GM19324 (cell line): ENCODE data around the gene TMEM52.
A peak's percentile ranks its signal among the peaks of the same experiment; 100 is the strongest.
"Not testable (repeated sequence)": the region's sequence is repeated elsewhere in the genome, so short reads cannot be mapped to it uniquely, and the experiment has no call there.

ENCODE experiments used
- ATAC-seq: cut with Tn5 transposase; IDR thresholded peaks from one replicate; pipeline ENCODE4 v1.9.1; 2021; ENCODE audit warnings: mild to moderate bottlenecking, moderate library complexity; ENCODE audit not compliant: unreplicated experiment, low FRiP score

Gene TMEM52

DNA sequence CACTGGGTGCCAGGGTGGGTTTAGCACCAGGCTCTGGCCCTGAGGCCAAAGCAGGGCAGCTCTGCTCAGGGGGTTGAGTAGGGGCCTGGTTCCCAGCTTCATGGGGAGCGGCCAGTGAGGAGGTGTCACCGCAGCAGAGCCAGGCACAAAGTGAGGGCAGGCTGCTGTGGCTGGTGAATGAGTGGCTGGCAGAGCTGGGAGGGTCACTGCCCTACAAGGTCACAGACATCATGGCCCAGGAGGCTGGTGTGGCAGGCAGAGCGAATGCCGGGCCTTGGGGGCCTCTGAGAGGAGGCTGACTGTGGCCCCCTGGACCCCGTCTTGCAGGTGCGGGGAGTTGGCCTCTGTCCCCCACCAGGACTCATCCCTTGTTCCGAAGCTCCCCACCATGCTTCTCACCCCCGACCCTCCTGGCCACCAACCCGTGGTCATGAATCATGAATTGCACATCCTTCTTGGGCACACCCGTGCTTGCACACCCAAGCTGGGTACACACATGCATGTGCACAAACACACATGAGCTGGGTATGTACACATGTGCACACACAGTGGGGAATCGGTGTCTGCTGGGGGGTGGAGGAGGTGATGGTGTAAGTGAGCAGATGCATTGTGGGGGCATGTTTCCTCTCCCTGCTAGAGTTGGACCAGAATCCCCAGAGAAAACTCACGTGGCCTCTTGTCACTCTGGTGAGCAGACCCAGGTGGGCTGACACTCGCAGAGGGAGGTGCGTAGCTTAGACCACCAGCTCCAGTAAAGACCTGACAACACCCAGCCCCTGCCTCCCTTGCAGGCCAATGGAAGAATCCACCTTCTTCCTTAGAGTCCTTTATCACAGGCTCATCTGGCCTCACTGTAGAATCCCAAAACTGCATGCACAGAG, 23.4 kb downstream of the TMEM52 start:
- ATAC-seq = no peak

DNA sequence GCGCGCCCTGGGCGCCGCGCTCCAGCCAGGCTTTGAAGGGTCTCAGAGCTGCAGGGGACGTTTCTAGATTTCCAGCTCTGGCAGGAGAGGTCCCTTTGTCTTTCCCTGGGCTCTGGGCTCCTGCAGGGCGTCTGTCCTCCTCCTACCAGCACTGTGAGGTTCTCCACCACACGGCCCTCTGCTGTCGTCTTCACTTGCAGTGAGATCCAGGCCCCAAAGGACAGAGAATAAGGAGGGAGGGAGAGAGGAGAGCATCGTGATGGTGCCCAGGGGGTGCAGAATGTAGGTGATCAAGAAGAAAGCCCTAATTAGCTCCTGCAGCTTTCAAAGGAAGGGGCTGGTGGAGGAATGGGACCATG, 24.0 kb downstream of the TMEM52 start:
- ATAC-seq = no peak

DNA sequence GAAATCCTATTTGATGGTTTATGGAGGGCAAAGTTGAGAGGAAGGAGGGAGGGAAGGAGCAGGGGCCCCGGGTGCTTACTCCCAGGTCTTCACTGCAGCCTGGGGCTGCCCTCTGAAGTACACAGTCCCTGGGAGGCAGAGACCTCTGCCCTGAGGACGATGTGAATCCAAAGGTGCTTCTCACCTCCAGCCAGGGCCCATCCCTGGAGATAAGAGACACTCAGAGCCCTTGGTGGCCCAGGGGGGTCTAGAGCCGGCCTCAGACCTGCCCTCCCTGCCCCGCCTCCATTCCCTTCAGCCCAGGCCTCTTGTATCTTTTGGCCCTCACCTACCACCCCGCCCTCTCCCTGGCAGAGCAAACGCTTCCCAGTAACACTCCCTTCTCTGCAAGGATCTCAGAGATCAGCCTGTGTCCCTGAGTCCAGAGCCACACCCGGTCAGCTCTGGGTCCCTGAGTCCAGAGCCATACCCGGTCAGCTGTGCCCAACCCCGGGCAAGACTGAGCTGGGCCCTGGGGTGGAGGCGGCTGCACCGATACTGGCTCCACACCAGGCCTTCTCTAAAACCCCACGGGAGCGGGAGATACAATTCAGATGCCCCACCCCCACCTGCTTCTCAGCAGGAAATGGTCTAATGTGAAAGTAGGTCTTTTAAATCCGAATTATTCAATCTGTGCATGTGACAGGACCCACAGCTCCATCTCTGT, 24.6 kb downstream of the TMEM52 start:
- ATAC-seq = no peak

DNA sequence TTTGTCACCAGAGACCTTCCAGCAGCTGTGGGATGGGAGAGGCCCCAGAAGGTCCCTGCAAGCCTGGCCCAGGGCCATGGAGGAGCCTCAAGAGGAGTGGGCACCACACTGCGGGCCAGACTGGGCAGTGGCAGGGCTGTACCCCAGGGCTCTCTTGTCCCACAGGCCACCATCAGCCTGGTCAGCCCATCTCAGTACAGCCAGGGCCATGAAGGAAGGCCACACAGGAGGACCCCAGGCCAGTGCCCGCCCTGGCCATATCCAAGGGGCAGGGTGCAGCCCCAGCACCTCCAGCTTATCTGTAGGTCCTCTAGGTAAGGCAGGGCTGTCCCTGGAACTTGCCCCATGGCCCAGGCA, 25.1 kb downstream of the TMEM52 start:
- ATAC-seq = no peak

DNA sequence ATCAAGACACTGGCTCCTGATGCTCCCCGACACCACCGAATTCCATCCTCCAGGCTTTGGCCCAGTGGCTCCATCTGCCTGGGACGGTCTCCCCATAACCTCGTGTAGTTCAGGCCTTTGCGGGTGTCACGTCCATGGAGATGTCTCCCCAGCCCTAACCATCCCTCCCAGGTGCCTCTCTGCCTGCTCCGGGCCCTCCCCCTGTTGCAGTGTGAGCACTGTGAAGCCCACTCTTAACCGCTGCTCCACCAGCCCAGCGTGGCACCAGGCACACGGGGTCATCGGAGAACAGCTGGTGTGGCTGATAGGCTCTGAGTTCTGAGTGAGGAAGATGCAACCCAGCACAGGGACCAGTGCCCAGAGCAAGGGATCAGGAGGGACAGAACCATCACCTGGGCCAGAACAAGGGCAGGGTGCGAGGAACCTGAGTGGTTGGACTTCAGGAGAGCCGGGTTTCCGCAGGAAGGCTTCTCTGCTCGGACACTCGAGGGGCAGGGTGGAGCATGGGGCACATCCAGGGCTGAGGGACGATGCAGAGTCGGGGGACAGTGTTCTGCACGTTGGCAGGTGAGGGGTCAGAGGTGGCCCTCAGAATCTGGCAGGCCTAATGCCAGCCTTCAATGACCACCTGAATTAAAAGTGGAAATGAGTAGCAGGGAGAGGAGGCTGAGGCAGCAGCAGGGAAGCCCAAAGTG, 25.6 kb downstream of the TMEM52 start:
- ATAC-seq = no peak

DNA sequence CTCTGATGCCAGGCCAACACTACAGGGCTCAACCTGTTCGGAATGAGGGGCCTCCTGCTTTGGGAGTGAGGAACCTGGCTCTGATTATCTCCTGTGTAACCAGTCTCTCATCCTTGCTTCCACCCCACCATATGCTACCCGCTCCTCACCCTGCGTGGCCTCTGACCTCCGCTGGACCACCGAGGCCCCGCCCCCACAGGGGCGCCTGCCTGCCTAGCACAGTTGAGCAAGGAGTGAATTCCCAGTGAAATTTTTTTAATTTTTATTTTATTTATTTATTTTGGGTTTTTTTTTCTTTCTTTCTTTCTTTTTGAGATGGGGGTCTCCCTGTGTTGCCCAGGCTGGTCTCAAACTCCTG, 26.3 kb downstream of the TMEM52 start:
- ATAC-seq = no peak

DNA sequence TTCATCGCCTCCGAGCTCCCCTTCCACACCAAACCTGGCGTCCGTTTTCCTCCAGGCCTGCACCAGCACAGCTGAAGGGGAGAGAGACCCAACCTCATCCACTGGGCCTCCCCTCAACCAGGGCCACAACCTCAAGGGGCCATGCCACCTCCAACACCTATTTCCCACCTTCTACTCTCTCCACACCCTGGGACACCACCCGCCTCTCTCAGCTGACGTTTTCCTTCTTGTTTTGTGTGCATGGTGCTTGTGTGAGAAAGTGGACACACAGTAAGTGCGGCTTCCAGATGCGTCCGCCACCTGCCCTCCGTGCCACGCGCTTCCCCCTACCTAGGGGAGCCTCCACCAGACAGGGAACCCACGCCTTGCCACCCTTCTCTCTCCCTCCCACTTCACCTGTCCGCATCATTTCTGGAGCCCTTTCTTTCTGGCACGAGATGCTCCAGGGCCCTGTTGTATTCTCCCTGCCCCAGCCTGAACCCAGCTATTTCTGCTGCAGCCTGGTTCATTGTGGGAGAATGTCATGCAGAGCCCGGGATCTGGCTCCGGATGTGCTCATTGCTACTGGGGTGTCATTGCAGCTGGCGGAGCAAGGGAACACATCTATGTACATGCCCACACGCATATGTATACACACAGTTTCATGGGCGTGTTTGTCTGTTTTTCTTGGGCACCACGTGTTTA, 26.9 kb downstream of the TMEM52 start:
- no peak for ATAC-seq

DNA sequence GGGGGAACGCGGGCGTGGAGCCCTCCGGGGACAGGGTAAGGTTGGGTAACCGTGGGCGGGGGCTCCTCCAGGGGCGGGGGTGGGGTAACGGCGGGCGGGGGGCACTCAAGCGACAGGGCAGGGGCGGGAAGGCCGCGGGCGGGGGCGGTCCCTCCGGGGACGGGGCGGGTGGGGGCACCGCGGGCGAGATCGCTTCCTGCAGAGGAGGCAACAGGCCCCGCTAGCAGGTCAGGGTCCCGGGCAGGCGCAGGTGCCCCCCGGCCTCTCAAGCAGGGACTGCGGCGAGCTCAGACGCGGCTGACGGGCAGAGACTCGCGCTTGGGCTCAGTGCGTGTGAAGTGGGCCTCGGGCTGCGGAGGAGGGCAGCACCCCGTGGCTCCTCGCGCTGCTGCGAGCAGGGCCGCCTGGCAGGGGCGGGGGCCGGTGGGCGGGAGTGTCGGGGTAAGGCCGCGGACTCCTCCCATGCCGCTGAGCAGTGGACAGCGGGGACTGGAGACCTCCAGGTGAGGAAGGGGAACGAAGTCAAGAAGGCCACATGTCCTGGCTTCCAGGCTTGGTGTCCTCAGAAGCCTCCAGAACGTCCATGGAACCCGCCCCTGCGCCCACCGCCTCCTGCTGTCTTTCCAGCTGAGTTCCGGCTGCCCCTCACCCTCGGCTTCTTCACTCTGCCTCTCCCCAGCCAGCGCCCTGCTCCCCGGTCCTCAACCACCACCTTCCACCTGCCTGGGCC, 27.6 kb downstream of the TMEM52 start:
- ATAC-seq = peak; percentile 4

DNA sequence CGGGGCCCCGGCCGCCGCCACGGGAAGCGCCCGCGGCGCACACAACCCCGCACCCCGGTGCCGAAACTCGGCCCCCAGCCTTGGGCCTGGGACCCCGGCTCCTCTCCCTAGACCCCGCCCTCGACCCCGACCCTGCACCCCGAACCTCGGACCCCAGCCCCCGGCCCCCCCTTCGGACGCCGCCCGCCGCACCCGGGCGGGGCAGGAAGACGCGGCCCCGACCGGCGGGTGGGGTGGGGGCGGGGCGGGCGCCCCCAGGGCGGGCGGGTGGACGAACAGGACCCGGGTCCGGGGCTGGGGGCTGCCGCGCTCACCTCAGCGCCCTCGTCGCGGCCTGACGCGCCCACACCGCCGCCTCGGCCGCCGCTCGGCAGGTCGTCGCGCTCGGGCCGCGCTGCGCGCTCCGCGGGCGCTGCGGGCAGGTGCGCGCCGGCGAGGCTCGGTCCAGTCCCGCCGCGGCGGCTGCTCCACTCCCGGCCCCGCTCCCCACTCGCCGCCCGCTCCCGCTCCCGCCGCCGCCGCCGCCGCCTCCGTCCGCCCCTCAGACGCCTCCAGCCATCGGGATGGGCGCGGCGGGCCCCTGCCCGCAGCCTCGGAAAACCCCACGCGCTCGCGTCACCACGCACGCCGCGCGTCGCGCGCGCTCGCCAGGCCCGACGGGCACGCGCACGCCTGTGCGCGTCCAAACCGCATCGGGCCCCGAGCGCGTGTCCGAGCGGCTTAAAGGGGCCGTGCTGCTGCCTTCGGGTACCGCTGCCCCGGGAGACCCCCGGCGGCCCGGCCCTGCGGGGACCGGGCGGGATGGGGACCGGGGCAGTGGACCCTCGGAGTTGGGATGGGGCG, 28.4 kb downstream of the TMEM52 start, which contains the start of gene GNB1:
GNB1 (minus strand) TSS at position 582 of the 843 bp plus-strand sequence. CDS start 65,634 bp downstream, outside the sequence.
- ATAC-seq = peak; percentile 80

DNA sequence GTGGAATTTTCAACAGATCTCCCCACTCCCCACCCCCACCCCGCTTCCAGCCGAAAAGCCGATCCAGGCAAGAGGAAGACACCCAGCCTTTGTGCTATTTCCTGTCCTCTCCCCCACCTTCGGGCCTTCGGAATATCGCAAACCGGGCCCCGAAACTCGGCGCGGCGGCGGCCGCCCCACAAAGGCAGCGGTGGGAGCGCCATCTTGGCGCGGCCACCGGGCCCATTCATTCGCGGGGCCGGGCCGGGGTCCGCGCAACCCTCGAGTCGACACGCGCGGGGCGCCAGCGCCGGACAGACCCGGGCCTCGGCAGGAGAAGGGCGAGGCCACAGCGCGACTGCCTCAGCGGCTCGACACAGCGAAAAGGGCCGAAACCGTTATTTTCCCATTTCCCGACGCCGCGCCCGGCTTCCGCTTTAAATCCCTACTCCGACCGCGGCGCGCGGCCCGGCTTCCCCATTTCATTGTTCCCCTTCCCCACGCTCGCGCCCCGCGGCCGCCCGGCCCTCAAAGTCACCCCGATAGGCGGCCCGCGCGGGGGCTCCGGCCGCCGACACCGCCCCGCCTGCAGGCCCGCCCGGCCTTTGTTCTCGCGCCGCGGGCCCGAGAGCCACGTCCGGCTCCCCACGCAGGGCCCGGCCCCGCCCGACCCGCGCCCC, 29.1 kb downstream of the TMEM52 start:
- ATAC-seq = peak; percentile 43

DNA sequence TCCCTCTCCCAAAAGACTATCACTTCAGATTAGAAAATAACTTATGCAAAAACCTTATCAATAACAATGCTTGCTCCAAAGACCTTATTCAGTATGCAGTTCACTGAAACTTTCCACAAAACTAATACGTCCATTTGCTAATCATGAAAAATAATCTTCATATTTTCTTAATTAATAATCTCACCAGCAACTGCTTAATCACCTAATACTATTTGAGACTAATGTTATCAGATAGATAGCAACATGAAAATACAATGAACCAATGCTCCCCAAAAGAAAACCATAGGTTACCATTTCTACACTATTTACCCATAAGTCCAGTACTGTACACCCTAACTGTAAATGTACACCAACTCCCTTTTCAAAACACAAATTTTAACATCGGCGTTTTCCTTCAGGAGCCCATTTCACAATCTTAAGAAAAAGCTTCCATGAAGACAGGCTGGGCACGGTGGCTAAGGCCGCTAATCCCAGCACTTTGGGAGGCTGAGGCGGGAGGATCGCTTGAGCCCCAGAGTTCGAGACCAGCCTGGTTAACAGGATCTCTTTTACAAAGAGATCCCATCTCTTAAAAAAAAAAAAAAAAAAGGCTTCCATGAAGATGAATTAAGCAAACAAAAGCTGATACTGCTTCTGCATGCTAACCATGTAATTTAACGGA, 29.9 kb downstream of the TMEM52 start:
- ATAC-seq = no peak

DNA sequence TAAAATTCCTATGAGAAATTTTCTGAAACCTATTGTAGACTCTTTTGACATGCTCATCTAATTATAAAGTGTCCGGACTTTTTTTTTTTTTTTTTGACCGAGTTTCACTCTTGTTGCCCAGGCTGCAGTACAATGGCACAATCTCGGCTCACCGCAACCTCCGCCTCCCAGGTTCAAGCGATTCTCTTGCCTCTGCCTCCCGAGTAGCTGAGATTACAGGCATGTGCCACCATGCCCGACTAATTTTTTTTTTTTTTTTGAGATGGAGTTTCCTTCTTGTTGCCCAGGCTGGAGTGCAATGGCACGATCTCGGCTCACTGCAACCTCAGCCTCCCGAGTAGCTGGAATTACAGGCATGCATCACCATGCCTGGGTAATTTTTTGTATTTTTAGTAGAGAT, 35.2 kb downstream of the TMEM52 start:
- not testable (repeated sequence) for ATAC-seq

DNA sequence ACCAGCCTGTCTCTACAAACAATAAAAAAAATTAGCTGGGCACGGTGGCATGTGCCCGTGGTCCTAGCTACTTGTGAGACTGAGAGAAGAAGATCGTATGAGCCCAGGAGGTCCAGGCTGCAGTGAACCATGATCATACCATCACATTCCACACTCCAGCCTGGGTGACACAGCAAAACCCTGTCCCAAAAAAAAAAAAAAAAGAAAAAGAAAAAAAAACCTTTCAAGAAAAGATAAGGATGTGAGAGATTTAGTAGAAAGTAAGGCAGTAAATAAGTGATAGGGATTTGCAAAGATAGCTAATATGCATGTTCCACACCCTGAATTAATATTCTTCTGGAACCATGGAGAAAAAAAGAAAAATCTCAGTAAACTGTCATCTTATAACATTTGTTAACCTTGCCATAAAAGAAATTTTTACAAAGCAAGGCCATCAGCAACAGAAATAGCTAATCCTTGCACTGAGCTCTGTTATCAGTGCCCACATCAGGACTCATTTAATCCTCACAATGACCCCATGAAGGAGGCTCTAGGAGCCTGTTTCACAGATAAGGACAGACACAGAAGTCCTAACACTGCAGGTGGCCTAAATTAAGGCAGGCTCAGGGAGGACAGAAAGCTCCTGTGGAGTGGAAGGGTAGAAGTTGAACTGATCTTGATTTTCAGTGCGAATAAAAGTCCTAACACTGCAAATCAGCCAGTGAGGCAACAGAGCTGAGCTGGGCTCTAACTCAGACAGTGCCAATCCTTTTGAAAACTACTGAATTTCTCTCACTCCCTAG, 35.8 kb downstream of the TMEM52 start:
- no peak for ATAC-seq

DNA sequence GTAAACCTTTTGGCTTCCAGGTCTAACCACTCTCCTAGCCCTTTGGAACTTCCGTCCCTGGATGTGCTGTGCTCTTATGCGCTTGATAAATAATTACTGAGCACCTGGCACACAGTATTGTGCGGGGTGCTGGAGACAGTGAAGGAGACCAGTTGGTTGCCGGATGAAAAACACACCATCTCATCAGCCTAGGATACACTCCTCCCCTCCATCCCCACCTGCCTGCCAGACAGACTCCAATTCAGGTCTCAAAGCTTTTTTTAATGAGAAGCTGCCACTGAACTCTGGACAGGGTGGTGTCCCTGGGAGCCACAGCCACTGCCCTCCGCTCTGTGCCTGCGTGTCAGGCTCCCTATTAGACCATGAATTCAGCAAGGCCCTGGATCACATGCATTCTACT, 37.4 kb downstream of the TMEM52 start:
- no peak for ATAC-seq

DNA sequence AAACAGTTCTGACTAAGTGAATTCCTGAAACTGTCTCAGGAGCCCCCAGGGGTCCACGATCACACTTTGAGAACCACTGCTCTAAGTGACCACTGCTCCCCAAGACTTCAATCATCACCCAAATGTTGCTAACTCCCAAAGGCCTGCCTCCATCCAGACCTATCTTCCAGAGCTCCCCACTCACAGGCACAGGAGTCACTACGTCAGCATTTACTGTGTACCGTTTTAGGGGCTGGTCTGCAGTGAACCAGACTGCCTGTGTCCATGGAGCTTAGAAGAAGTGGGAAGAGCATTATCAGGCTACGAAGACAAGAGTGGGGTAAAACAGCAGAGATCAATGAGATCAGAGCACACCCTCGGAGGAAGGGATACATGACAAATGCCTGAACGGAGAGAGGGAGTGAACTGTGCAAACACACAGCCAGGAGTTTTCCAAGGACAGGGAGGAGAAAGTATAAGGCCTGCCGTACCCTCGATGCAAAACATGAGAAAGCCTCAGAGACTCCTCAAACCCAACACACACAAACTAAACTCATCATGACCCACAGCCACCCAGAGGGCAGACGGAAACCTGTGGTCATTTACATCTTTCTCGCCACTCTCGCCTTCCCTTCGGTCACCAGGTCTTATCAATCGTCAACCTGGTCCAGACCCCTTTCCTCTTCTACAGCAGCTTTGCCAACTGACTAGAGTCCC, 38.3 kb downstream of the TMEM52 start:
- no peak for ATAC-seq

DNA sequence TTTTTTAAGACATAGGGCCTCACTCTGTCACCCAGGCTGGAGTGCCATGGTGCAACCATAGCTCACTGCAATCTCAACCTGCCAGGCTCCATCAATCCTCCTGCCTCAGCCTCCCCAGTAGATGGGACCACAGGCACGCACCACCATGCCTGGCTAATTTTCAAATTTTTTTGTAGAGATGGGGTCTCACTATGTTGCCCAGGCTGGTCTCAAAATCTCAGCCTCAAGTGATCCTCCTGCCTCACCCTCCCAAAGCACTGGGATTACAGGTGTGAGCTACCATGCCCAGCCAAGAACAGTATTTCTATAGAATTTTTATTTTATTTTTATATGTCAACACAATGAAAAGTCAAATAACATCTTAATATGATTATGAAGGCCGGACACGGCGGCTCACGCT, 39.1 kb downstream of the TMEM52 start:
- no peak for ATAC-seq

DNA sequence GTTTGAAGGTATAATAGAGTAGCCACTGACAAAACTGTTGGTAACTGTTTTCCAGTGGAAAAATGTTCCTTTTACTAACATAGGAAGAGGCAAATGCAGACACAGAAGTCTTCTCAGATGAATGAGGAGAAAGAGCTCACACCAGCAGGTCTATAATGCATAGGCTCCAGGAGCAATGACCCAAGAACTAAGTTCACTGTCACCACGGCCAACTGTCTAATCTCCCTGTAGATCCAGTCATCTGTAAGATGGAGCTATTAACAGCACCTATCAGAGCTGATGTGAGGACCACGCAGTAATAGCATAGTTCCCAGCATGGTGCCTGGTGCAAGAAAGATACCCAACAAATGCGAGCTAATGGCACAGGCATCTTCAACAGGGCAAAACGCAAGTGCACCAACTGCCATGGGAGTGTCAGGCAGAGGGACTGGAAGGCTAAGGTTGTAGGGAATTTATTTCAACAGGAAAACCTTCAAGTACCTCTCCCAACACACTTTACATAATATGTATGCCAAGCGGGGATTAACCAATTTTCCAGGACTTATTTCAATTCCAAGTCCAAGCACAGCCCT, 41.1 kb downstream of the TMEM52 start:
- ATAC-seq = no peak
